GM18867 (cell line): Measurements from ENCODE around the gene DYNC2LI1.

Experiments
- ATAC-seq: cut with Tn5 transposase; IDR thresholded peaks from one replicate; pipeline ENCODE4 v1.9.1; 2021; ENCODE audit warnings: mild to moderate bottlenecking, moderate library complexity; ENCODE audit not compliant: unreplicated experiment

The DYNC2LI1 gene

GRCh38 chr2:43812947-43813346 lies 39.1 kb downstream of the DYNC2LI1 start:
- no peak for ATAC-seq

- ATAC-seq = no peak
These were observed 40.9 kb downstream of the DYNC2LI1 start for GRCh38 chr2:43814711-43815110.

- no peak for ATAC-seq
These were observed 44.9 kb downstream of the DYNC2LI1 start for GRCh38 chr2:43818761-43819160.

- ATAC-seq = no peak
These were observed 45.8 kb downstream of the DYNC2LI1 start for GRCh38 chr2:43819491-43820163.

- ATAC-seq = no peak
These were observed 49.0 kb downstream of the DYNC2LI1 start for GRCh38 chr2:43822839-43823238.

- no peak for ATAC-seq
These were observed 49.9 kb downstream of the DYNC2LI1 start for GRCh38 chr2:43823751-43824150.

GRCh38 chr2:43824512-43824911 lies 50.7 kb downstream of the DYNC2LI1 start:
- ATAC-seq = no peak

- ATAC-seq = no peak
These were observed 51.2 kb downstream of the DYNC2LI1 start for GRCh38 chr2:43824951-43825493.

- no peak for ATAC-seq
These were observed 52.0 kb downstream of the DYNC2LI1 start for GRCh38 chr2:43825841-43826240.

- ATAC-seq = no peak
These were observed 52.7 kb downstream of the DYNC2LI1 start for GRCh38 chr2:43826305-43827250.

- ATAC-seq = no peak
These were observed 57.9 kb downstream of the DYNC2LI1 start for GRCh38 chr2:43831543-43832294.

GRCh38 chr2:43832457-43832856 lies 58.6 kb downstream of the DYNC2LI1 start:
- no peak for ATAC-seq

GRCh38 chr2:43837033-43837432 lies 63.2 kb downstream of the DYNC2LI1 start:
- ATAC-seq = no peak

GRCh38 chr2:43837831-43838559 lies 64.2 kb downstream of the DYNC2LI1 start:
- ATAC-seq = no peak

GRCh38 chr2:43838560-43839267 lies 64.9 kb downstream of the DYNC2LI1 start, which contains the start of the genes ABCG5 and ABCG8:
ABCG5 (minus strand) TSS chr2:43838839; CDS start chr2:43838679, 160 bp downstream.
ABCG8 (plus strand) TSS chr2:43838971; CDS start chr2:43839054, 83 bp downstream.
- ATAC-seq = no peak

- ATAC-seq = no peak
These were observed 66.1 kb downstream of the DYNC2LI1 start for GRCh38 chr2:43839776-43840564.

- ATAC-seq = no peak
These were observed 67.1 kb downstream of the DYNC2LI1 start for GRCh38 chr2:43840965-43841364.

GRCh38 chr2:43841949-43842865 lies 68.4 kb downstream of the DYNC2LI1 start:
- ATAC-seq = no peak
